HG02981 (cell line): Measurements from ENCODE around the gene KRT33B.

Experiments
- ATAC-seq: cut with Tn5 transposase; IDR thresholded peaks from one replicate; pipeline ENCODE4 v1.9.1; 2021; ENCODE audit warnings: mild to moderate bottlenecking, moderate library complexity; ENCODE audit not compliant: unreplicated experiment

The KRT33B gene

GRCh38 chr17:41326173-41327145 is 43.2 kb downstream of the KRT33B start:
- ATAC-seq, result no peak

- ATAC-seq, result no peak
These were observed 44.0 kb downstream of the KRT33B start for GRCh38 chr17:41325611-41326010.

DNA sequence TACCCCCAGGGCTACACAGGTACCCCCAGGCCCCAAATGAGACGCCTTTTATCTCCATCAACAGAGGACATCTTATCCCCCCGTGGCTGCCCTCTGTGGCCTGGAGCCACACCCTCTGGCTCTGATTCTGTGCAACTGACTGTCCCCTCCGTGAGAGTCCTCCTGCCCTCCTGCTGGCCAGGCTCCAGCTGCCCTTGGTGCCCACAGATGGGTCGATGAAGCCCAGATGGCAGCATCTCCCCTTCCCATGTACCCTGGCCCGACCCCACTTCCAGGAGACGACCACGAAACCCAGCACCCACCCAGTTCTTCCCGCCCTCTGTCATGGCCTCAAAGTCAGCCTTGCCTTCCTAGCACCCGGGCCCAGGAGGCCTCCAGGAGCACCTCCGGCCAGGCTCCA is 44.5 kb downstream of the KRT33B start:
- ATAC-seq, result no peak

DNA sequence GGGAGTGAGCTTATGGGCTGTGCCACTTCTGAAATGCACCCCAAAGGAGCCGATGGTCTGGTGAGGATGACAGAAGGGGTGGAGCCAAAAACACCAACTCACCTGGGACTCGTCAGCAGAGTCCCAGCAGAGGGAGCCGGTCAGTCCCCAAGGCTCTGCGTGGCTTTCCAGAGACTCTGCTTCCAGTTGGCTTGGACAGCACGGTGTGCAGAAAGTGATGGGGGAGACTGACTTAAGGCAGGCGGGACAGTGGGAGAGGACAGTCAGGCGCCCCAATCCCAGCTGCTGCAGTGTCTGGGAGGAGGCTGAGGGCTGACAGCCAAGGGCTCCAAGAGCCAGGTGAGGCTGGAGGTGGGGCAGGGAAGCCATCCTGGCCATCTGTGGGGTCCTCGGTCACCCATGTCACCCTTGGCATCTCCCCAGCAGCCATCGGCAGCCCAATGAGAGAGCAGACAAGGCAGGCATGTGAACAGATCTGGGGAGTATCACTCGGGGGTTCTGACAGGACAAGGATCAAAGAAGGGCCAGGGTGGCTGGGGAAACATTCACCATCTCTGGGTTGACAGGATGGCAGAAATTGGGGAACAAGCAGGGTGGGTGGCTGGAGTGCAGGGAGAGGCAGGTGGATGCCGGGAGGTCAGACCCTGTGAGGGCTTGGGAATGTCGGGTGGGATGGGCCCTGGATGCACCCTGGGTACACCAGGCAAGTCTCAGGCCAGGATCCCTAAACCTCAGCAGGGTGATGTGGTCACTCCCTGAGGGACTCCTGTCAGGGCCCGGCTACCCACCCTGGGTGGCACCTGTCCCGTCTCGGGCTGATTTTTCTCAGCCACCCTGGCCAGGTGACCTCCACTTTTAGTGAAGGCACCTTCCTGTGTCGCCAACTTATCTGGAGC is 45.2 kb downstream of the KRT33B start:
- ATAC-seq, result no peak

DNA sequence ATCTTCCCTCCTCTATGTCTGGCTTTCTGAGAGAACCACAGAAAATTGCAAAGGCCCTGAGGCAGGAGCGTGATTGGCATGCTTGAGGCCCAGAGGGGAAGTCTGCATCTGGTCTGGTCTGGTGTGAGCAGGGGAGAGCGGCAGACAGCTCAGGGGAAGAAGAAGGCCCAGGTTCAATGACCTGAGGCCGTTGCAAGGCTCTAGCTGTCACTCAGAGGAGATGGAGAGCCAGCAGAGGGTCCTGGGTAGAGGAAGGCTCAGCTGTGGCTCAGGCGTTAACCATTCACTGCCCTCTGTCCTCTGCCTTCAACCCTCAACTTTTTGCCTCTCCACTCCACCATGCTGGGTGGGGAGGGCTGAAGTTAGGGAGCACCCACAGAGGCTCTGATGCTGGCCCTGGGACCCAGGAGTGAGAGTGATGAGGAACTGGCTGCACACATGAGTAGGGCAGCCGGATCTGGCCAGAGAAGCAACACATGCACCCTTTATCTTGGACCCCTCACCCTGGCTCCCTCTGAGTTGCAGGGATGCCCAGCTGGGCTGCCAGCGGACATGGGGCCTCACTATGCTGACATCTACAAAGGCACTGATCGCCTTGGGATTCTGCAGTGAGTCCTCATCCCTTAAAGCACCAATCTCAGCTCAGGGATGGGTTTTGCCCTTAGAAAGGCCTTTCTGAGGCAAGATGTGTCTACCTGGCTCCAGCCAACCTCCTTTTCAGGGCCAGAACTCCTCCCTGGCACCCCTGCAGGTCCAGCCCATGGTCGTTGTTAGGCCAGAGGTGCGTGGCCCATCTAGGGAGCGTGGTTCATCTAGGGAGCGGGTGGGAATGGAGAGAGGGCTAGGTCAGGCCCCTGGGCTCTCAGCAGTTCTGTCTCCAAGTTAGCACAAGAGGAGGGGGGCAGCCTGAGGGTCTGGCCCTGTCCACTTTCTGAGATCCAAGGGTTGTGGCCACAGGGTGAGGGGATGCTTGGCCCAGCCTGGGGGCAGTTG is 46.4 kb downstream of the KRT33B start:
- no peak for ATAC-seq

- no peak for ATAC-seq
These were observed 47.3 kb downstream of the KRT33B start for GRCh38 chr17:41322094-41322902.

- no peak for ATAC-seq
These were observed 51.4 kb downstream of the KRT33B start for GRCh38 chr17:41318231-41318630.

GRCh38 chr17:41315814-41316445 is 53.7 kb downstream of the KRT33B start:
- ATAC-seq, result no peak

GRCh38 chr17:41315204-41315794 is 54.3 kb downstream of the KRT33B start, which contains the start of gene KRTAP17-1:
TSS of gene KRTAP17-1 (minus strand) at chr17:41315710. CDS start at chr17:41315650, 60 bp downstream.
- ATAC-seq, result no peak
